ENCODE measurements around the gene SYT13.

SYT13 gene, protein sequence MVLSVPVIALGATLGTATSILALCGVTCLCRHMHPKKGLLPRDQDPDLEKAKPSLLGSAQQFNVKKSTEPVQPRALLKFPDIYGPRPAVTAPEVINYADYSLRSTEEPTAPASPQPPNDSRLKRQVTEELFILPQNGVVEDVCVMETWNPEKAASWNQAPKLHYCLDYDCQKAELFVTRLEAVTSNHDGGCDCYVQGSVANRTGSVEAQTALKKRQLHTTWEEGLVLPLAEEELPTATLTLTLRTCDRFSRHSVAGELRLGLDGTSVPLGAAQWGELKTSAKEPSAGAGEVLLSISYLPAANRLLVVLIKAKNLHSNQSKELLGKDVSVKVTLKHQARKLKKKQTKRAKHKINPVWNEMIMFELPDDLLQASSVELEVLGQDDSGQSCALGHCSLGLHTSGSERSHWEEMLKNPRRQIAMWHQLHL

DNA sequence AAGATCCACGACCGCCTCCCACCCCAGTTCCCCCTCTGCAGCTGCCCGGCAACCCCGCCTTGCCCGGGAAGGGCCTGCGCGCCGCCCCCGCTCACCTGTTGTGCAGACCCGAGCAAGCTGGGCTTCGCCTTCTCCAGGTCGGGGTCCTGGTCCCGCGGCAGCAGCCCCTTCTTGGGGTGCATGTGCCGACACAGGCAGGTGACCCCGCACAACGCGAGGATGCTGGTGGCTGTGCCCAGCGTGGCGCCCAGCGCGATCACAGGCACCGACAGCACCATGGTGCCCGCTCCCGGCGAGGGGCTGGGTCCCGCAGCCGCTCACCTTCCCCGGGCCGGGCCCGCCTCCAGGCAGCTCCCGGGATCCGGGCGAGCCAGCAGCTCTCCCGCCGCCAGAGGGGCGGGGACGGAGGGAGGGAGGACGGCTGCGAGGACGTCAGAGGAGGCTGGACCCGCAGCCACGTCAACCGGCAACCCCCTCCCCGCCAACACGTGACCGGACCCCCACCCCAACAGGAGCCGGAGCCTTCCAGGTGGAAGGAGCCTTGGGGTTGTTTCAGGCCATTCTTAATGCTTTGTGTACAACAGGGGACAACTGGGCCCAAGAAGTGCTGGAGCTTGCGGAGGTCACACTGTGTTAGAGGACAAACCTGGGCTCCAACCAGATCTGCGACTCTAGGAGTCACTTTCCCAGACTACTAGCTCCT, at the start of gene SYT13:
Gene SYT13, minus strand, starts transcription at position 412 of the 703 bp plus-strand sequence. Its CDS starts 134 bp downstream, at position 278.
- no peak for DNase-seq

DNA sequence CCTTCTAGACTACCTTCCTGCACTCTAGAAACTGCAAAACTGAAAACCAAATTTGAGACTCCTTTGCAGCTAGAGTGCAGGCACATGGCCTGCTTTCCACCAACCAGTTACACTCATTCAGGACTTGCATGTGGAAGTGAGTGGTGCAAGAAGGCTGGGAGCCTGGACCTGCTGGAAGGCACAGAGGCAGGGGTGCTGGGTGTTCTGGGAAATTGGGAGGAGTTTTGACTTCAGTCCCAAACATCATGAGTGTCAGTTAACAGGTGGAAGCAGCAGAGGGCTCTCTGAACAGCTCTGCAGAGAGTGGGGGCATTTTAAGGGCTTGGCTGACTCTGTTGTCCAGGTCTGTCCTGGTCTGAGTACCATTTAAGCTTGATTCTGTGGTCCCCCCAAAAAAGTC, 49.3 kb upstream of the SYT13 start:
- no peak for DNase-seq

DNA sequence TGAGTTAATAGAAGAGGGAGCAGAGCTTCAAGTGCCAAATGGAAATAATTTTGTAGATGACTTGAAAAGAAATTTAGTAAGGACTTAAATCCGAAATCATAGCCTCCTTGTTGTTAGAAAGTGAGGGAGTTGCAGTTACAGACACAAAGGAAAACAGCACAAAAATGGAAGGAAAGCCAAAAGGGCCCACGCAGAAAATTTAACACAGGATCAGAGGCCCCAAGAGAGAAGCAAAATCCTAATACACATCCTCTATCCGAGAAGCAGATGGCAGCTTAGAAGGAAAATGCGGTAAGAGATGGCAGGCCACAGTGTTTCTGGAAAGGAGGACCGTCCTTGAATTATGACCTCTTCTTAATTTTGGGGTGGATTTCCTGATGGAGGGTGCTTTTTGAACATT, 48.7 kb upstream of the SYT13 start:
- DNase-seq, result no peak

DNA sequence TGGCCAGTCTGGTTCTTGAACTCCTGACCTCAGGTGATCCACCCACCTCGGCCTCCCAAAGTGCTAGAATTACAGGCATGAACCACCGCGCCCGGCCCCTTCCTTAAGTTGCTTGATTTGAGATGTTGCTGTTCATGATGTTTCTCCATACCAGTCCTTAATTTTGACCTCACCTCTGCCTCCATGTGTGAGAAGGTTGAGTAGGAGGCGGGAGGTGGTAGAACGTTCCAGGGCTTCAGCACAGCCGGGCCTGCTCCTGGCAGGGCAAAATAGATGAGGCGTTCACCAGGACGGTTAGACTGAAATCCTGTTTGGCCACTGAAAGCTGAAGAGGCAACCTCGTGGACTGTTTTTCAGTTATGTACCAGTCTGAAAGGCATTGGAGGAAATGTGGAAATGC, 48.3 kb upstream of the SYT13 start:
- DNase-seq, result no peak

DNA sequence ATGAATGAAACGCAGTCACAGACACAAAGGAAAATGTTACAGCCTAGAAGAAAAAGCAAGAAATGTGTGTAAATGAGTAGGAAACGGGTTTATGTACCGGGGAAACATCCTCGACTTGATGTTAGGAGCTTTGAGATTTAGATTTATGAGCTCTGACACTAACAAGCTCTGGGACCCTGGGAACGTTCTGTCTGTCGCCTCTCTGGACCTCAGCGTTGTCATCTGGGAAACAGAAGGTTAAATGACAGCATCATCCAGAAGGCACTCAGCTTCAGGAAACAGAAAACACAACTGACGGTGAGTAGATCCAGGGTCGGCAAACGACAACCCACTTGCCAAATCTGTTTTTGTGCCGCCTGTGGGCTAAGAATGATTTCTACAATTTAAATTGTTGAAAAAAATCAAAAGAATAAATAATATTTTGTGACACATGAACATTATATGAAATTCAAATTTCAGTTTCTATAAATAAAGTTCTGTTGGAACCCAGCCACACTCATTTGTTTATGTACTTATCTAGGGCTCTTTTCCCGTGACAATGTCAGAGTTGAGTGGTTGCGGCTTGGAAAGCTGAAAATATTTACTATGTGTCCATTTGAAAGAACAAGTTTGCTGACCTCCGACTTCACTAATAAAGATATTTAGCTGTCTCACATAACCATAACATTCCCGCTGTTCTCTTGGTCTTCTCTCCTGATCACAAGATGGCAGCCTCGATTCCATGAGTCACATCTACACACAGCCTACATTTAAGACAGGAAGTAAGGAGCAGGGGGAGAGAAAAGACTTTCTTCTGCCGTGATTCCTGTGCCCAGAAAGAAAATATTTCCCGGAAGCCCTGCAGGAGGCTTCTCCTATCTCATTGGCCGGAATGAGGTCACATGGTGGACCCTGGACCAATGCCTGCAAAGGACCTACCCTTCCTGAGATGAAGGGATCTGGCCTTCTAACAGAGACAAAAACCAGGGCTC, 47.1 kb upstream of the SYT13 start:
- no peak for DNase-seq

DNA sequence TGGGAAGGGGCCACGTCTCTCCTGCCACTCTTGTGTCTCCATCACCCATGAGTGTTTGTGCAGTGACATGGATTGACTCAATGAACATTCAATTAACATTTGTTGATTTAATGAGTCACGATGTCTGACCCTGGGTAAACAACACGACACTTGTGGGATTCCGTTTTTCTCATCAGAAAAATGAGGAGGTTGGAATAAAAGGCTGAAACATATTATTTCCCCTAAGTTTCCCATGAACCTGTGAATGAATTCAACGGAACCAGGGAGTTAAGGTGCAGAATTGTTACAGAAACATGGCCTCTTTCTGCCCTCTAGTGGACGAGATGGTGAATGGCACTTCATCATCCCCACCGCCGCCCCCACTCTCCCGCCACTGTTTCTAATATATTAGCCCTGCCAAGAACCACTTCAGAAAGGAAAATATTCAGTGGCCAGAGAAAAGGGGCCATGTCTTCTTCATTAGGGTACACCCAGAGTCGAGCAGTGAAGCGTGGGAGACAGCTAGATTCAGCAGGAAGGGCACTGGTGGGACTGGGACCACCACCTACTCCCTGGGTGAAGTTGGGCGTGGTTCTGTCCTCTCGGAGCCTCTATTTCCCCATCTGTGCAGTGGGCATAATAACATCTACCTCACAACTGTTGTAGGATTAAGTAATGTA, 46.3 kb upstream of the SYT13 start:
- peak; percentile 25 for DNase-seq

DNA sequence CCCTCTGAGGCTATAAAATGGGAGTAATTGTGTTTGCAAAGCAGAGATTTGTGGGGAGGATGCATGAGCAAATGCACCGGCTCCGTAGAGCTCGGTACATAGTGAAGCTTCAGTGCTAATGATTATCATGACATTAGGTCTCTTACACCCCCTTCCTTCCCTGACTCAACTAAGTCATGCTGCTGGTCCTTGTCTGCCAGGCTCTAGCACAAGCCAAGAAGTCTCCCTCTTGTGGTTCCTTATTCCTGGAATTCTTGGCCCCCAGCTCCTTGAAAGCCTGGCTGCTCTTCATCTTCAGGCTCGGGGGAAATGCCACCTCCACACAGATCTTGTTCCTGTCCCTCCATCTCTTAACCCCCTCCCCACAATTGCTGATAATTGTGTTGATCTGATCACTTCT, 45.7 kb upstream of the SYT13 start:
- DNase-seq, result no peak

DNA sequence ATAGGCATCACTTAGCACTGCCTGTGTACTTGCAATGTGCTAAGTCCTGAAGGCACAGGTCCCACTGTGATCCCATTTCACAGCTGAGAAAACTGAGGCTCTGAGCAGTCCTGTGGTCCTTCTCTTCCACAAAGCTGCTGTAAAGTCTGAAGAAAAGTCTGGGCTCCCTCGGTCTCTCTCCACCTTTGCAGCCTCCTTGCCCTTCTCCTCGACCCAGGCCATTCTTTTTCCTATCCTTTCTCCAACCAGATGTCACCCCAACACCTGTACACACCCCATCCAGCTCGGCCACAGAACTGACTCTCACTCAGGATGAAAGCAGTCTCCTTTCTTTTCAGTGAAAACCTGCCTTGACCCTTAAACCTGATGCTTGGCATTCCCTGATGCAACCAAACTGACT, 42.6 kb upstream of the SYT13 start:
- DNase-seq, result no peak

DNA sequence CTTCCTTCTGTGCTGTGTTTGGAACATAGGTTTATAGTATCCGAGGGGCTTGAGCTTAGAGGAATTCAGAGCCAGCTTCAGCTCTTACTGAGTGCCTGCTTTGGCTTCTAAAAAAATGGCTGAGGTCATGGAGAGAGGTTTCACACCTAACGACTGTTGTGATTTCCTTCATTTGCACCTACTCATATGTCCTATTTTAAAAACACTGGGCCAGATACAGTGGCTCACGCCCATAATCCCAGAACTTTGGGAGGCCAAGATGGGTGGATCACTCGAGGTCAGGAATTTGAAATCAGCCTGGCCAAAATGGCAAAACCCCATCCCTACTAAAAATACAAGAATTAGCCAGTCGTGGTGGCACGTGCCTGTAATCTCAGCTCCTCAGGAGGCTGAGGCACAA, 38.3 kb upstream of the SYT13 start:
- no peak for DNase-seq

DNA sequence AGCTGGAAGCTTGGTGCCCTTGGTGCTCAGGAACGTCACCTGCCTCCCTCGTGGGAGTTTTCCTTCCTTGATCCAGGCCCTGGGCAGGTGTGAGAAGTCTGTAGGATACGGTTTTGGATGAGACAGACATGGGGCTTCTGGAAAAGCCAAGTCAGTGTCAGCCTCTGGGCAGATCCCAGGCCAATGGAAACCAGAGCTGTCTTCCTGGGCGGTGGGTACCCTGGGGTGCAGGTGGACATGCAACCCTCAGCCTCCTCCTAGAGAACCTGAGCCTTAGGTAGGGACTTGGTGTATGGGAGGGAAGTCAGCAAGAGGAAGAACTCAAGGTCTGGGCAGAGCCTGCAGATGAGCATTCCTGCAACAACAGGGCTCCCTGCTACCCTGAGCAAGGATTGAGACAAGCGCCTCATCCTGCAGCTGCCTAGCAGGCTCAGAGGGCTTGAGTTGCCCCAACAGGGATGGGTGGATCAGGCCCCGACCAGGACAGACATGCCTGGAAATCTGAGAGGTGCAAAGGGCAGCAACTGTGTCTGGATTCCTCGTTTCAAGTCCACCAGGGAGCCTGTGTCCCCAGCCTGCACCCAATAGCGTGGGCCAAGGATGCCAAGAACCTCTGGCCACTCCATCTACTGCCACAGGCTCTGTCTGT, 37.6 kb upstream of the SYT13 start:
- DNase-seq, result no peak

DNA sequence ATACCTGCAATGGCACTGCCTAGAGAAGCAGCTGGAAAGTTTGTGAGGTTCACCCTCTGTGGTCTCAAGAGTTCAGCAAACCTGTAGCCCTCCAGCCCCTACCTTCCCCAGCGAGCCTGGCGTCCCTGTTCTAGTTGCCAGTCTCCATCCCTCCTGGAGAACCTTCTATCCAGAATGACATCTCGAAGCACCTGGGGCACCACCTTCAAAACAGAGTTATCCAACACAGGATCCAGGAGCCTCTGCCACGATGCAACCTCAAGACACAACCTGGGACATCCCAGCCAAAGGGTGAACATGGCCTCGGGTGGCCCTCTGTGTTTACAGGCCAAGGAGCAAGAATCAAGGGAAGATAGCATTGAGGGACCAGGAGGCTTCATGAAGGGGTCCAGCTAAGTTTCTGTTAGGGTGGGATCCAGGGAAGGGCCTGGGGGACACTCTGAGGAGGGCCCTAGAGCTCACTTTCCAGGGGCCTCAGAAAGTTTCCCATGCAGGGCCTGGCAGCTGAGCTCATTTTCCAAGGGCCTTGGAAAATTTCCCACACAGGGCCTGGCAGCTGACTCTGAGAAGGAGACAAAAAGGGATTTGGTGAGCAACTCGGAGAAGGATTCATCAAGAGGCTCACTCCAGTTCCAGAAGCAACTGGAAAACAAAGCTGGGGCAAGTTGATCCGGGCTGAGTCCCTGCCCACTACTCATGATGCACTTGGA, 36.9 kb upstream of the SYT13 start:
- no peak for DNase-seq

DNA sequence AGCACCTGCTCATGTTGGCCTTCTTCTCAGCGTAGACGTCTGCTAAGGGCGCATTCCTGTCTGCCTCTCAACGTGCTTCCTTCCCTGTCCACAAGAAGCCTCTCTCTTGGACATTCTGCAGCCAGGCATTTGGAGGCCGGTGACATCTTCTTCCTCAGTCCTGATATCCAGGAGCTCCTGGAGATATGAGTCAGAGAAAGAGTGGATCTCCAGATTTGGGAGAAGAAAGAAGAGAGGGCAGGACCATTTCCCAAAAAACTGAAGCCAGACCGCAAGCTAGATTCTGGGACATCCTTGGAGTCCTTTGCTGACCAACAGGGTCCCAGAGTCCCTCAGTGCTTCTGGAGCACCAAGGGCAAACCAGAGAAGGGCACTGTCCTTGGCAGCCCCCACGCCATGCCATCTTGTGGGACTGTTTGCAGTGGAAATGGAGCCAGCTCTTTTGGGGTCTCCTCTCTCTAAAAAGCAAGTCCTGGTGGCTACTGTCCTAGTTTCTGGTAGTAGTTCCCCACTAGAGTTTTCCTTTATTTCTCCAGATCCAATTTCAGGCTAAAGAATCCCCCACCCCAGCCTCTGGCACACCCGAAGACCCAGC, 36.1 kb upstream of the SYT13 start:
- DNase-seq, result no peak

DNA sequence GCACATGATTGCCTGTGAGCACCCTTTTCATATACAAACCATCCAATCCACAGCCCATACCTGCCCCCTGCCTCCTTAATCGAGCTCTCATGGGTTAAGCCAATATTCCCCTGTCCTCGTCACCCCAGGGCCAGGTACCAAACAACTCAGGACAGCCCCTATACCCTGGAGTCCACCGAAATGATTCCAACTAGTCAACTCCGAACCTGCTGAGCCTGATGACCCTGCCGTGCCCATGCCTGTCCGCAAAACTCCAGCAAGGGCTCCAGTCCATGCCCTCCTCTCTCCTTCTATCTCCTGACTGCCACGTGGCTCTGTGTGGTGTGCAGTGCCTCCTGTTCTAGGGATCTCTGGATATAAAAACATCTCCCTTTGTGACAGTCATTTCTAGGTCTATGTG, 35.5 kb upstream of the SYT13 start:
- no peak for DNase-seq

DNA sequence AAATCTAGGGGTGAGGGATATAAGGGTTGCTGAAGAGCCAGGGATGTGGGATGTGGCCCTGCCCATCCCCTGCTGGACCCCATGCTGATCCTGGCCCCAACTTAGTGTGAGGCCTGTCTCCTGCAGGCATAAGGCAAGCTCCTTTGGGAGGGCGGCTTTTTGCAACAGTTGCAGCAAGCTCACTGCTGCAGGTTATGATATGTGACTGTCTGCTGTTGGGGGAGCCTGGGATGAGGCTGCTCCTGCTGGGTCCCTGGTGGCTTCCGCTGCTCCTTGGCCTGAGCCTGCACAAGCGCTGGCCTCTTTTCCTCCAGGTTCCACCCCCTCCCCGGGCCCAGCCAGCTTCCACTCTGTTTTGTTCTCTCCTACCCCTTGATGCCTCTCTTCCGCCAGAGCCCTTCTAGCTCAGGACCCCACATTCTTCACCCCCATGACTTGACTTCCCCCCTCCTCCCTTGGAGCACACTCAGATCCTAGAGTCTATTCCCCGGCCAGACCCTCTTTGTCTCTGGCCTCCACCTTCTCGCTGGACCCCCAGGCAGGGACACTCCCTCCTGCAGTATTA, 35.0 kb upstream of the SYT13 start:
- no peak for DNase-seq

DNA sequence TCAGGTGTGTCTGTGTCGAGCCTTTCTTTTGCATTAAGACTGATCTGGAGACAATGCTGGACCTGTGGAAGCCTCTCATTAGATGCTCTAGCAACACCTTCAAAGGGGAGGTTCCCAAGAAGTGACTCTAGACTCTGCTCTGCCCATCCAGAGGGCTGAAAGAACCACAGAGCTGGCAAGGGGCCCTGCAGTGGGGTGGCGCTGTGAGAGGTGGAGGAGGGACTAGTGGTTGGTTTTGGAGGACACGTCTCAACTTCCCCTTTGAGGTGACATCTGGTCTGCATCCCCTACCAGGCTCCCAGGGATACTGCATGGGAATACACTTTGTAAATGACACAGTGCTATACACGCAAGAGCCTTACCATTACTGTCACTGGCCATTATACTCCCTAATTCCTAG, 34.2 kb upstream of the SYT13 start:
- DNase-seq, result no peak

DNA sequence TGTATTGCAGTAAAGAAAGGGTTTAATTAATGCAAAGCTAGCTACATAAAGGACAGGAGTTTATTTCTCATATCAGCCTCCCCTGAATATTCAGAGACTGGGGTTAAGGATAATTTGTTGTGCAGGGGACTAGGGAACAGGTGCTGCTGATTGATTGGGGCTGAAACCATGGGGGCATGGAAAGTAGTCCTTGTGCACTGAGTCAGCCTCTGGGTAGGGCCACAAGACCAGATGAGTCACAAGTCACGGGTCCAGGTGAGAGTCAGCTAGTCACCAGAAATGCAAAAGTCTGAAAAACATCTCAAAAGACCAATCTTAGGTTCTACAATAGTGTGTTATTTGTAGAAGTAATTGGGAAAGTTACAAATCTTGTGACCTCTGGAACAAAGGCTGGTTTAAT, 32.9 kb upstream of the SYT13 start:
- no peak for DNase-seq

DNA sequence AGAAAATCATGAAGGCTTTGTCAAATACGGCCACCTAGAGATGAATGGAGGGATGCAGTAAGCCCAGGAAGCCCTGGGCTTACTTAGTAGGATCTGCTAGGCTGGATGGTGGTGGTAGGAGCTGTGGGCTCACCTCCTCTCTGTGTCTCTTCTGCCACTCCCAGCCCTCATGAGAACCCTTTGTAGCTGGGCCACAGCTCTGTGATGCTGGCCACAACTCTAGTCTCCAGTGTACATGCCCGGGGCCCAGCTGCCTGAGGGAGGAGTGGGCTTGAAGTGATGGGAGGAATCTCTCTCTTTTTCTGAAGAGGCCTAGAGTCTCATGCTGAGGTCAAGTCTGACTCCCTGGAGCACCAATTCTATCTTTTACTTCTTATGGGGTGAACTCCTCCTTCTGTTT, 32.4 kb upstream of the SYT13 start:
- DNase-seq, result no peak

DNA sequence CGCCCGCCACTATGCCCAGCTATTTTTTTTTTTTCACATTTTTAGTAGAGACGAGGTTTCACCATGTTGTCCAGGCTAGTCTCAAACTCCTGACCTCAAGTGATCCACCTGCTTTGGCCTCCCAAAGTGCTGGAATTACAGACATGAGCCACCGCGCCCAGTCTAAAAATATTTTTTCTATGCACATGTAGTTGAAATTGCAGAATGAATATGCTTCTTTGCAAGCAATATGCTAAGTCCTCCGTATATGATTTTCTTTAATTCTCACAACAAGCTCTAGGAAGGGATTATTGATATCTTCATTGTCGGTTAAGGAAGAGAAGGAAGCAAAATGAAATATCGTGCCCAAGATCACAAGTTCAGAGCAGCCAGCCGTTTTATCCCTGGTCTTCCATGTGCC, 30.1 kb upstream of the SYT13 start:
- no peak for DNase-seq

DNA sequence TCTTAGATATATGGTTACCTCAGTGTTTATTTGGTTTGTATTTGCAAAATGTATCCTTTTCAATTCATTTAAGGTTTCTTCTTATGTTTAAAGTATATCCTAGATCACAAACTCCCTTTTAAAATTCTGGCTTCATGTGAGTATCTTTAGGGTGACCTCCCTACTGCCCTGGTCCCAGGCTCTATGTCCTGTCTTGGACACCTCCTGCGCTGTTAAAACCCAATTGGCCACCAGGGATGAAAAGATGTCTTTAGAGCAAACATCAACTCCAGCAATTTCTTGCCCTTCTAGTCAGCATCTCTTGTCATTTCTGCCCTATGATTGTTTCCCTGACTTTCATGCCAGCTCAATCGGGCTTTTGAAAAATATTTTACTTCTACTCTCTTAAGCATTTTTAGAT, 28.8 kb upstream of the SYT13 start:
- DNase-seq, result no peak

DNA sequence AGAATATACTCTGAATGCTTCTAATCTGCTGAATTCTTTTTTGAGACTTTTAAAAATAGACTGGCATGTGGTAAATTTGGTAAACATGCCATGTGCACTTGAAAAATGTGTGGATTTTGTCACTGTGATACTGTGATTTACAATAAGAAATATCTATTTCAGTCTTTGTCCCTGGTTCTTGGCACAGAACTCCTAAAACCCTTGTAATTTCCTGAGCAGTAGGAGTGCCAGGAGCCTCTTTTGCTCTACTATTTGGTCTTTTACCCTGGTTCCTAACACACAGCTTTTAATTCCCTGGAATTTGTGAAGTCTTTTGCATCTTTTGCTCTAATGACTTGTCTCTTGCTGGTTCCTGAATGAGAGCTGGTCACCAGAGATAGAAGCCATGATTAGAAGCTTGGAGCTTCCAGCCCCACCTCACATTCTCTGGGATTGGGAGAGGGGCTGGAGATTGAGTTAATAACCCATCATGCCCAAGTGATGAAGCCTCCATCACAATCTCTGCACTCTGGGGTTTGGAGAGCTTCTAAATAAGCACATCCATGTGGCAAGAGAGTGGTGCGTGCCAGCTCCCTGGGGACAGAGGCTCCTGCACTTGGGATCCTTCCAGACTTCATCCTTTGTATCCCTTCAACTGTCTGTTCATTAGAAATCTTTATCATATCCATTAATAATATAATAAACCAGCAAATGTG, 27.2 kb upstream of the SYT13 start:
- no peak for DNase-seq

All from RPMI8226 (cell line).